ENCODE results near the gene DGKB.

The DGKB gene

DNA sequence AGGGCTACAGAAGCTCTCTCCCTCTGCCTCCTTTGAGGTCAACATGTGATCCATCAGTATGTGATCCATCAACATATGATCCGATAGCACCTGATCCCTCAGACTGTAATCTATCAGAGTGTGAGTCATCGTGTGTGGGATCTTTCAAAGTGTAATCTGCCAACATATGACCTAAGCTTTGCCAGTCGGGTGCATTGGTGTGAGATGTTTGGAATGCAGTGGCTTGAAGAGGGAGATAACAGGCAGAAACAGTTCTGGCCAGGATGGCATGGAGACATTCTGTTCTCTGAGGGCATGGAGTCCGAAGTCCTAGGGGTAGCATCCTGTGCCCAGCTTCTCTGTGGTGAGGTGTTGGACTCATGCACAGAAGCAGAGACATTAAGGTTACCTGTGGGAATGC, 695.4 kb downstream of the DGKB start:
- TF ChIP-seq, protein P1, sequence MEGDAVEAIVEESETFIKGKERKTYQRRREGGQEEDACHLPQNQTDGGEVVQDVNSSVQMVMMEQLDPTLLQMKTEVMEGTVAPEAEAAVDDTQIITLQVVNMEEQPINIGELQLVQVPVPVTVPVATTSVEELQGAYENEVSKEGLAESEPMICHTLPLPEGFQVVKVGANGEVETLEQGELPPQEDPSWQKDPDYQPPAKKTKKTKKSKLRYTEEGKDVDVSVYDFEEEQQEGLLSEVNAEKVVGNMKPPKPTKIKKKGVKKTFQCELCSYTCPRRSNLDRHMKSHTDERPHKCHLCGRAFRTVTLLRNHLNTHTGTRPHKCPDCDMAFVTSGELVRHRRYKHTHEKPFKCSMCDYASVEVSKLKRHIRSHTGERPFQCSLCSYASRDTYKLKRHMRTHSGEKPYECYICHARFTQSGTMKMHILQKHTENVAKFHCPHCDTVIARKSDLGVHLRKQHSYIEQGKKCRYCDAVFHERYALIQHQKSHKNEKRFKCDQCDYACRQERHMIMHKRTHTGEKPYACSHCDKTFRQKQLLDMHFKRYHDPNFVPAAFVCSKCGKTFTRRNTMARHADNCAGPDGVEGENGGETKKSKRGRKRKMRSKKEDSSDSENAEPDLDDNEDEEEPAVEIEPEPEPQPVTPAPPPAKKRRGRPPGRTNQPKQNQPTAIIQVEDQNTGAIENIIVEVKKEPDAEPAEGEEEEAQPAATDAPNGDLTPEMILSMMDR (conservative IDR thresholded peaks at IDR 0.05; ENCODE audit: low read length), result no peak
- DNase-seq (ENCODE audit: low read depth), result no peak

DNA sequence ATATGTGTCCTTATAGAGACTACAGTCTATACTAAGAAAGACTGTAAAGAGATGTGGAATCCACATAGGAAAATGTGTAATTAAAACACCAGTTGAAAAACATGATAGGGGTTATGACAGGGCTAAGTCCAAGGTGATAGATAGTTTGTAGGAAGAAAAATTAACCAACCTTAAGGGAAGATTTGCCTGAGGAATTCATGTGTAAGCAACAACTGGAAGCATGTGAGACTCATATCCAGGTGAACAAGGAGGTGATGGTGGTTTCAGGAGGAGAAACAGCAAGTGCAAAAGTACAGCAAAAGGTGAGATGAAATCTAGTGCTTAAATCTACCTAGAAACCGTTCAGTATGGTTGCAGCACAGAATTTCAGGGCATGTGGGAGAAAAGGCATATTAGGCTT, 696.4 kb downstream of the DGKB start:
- no peak for DNase-seq (ENCODE audit: low read depth)
- TF ChIP-seq, protein P1 (conservative IDR thresholded peaks at IDR 0.05; ENCODE audit: low read length), result no peak
- no peak overlapping the region for H3K4me3 ChIP-seq (ENCODE audit: low read length)

More for the DNA sequence above, 695.4 kb downstream of the DGKB start:
- H3K4me3 ChIP-seq (ENCODE audit: low read length), result no peak overlapping the region

DNA sequence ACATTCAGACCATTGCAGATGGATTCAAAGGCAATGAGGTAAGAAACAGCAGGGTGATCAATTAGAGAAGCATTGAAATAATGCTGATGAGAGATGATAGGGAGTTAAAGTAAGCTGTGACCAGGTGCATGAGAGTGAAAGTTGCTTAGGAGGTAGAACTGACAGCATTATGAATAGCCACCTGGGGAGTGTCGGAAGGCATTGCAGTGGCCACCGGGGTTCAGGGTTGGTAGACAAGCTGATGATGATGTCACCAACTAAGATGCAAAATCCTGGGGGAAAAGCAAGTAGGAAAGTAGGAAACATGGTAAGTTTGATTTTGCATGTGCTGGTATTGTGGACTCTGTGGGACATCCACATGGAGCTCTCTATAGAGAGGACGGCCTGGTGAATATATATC, 701.2 kb downstream of the DGKB start:
- DNase-seq (ENCODE audit: low read depth), result no peak
- H3K4me3 ChIP-seq (ENCODE audit: low read length), result no peak overlapping the region
- TF ChIP-seq, protein P1 (conservative IDR thresholded peaks at IDR 0.05; ENCODE audit: low read length), result no peak

DNA sequence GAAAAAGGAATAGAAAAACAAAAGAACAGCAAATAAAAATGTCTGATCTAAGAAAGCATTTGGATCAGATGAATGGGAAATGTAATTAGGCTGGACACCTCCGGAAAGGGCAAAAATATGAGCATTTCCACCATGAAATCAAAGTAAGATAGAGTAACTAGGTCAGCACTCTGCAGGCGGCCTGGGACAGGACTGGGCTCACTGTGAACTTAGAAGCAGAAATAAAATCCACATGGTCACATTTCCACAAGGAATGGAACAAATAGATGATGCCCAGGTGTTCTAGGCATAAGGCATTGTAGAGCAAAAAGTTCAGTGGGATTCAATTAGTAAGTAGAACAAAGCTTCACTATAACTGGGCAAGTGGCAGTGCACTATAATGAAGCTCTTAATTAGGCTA, 703.2 kb downstream of the DGKB start:
- DNase-seq (ENCODE audit: low read depth), result no peak
- TF ChIP-seq, protein P1 (conservative IDR thresholded peaks at IDR 0.05; ENCODE audit: low read length), result no peak

DNA sequence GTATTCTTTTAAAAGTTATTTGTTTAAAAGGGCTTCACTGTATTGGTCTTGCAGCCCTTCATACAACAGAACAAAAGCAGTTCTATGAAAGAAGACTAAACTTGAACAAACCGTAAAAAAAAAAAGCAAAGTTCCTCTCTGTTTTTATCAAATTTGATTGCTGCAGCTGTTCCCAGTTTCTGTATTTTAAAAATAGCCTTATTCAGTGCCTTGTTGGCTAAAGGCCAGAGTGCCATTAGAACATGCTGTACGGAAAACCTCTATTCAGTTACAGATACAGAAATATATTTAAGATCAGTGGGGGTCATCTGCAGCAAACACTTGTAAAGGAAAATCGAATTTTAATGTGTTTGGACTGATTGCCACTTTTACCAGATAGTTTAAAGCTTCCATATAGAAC, 705.3 kb downstream of the DGKB start:
- H3K4me3 ChIP-seq (ENCODE audit: low read length), result no peak overlapping the region
- TF ChIP-seq, protein P1 (conservative IDR thresholded peaks at IDR 0.05; ENCODE audit: low read length), result no peak
- no peak for DNase-seq (ENCODE audit: low read depth)

More for the DNA sequence above, 703.2 kb downstream of the DGKB start:
- H3K4me3 ChIP-seq (ENCODE audit: low read length), result no peak overlapping the region

DNA sequence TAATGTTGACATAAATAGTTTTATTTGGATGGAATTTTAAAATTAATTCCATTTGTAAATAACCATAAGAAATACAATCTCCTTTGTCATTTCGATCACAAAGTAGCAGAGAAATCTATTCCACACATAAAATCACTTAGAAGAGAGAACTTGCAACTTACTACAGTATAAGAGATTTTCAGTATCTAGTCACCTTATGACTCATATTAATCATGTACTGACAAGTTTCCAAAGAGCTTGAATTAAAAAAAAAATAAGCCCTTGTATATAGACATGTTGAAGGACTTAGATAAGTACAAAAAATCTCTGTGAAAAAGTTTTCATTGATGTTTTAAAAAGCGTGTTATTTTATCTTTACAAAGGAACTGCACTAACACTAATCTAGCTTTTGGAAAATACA, 706.0 kb downstream of the DGKB start:
- H3K4me3 ChIP-seq (ENCODE audit: low read length), result no peak overlapping the region
- DNase-seq (ENCODE audit: low read depth), result peak; percentile 3
- TF ChIP-seq, protein P1 (conservative IDR thresholded peaks at IDR 0.05; ENCODE audit: low read length), result no peak

DNA sequence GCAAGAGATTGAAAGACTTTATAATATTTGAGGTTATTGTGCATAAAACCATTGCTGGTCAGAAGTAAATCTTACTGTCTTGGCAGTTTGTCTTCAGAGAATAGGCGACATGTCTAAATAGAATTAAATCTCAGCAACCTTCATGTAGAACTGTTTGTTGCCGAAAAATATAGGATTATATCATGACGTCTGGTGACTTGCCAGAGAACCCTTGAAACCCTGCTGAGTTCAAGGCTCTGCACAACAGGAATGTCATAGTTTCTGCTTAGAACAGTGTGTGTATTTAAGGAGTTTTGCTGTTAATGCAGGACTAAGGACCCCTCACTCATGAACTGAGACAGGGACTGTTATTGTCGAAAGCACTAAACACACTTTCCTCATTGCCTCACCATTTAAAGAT, 706.7 kb downstream of the DGKB start:
- DNase-seq (ENCODE audit: low read depth), result no peak
- no peak overlapping the region for H3K4me3 ChIP-seq (ENCODE audit: low read length)
- TF ChIP-seq, protein P1 (conservative IDR thresholded peaks at IDR 0.05; ENCODE audit: low read length), result no peak
